Stimulated activated CD4-positive, alpha-beta T cell treated with anti-CD3 and anti-CD28 coated beads, TNF-alpha, amount 100 ng/mL, for 48 hours (primary cell): Measurements from ENCODE around the gene RREB1.

ENCODE experiments used
- DNase-seq, 3 donors: peaks; one replicate each; pipeline ENCODE4 v3.0.0-alpha.2; 2020; ENCODE audit warnings: low read depth in 3 of 3

Gene RREB1

DNA sequence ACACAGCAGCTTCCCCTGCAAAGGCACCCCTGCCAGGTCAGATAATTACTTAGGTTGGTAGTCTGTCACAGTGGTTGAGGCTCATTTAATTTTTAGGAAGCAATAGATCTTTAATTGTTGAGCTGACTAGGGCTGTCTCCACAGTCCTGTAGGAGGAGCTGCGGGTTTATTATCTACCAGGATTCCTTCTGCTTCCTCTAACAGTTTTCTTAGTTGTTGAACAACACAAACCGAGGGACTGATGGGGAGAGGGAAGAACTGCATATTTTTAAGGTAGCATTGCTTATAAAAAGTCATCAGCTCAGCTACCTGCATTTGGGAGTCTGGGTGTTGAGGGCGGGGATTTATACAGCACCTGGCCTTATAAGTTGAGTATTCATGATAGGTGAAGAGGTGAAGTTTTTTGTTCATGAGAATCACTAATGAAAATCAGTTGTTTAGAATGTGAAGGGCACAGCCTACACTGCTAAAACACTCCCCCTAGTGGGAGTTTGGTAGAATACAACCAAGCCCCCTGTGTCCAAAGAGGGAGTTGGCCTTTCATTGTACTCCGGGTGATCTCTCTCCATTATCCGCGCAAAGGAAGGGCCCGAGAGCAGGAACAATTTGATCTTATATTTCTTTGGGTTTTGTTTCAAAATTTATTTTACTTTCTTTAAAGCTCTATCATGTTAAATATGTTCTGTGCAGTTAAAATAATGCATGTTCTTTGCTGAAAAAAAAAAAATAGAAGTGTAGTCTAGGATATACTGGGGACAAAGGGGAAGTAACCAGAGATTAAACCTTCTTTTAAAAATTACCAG lies 135.6 kb downstream of the RREB1 start:
- DNase-seq = peak in 2 of 3 donors; percentile 14 to 20

GRCh38 chr6:7245668-7246393 lies 138.1 kb downstream of the RREB1 start:
- no peak for DNase-seq

DNA sequence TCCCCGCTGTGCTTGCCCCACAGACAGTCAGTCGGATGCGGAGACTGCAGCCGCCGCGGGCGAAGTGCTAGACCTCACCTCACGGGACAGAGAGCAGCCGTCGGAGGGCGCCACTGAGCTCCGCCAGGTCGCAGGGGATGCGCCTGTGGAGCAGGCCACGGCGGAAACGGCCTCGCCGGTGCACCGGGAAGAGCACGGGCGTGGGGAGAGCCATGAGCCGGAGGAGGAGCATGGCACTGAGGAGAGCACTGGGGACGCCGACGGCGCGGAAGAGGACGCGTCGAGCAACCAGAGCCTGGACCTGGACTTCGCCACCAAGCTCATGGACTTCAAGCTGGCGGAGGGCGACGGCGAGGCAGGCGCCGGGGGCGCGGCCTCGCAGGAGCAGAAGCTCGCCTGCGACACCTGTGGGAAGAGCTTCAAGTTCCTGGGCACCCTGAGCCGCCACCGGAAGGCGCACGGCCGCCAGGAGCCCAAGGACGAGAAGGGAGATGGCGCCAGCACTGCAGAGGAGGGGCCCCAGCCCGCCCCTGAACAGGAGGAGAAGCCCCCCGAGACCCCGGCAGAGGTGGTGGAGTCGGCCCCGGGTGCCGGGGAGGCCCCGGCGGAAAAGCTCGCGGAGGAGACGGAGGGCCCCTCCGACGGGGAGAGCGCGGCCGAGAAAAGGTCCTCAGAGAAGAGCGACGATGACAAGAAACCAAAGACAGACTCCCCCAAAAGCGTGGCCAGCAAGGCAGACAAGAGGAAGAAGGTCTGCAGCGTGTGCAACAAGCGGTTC lies 138.8 kb downstream of the RREB1 start:
- no peak for DNase-seq

- DNase-seq = no peak
Measured at GRCh38 chr6:7247179-7247456, 139.4 kb downstream of the RREB1 start.

GRCh38 chr6:7247828-7248227 lies 140.1 kb downstream of the RREB1 start:
- DNase-seq = no peak

GRCh38 chr6:7249391-7249790 lies 141.6 kb downstream of the RREB1 start:
- DNase-seq = no peak

DNA sequence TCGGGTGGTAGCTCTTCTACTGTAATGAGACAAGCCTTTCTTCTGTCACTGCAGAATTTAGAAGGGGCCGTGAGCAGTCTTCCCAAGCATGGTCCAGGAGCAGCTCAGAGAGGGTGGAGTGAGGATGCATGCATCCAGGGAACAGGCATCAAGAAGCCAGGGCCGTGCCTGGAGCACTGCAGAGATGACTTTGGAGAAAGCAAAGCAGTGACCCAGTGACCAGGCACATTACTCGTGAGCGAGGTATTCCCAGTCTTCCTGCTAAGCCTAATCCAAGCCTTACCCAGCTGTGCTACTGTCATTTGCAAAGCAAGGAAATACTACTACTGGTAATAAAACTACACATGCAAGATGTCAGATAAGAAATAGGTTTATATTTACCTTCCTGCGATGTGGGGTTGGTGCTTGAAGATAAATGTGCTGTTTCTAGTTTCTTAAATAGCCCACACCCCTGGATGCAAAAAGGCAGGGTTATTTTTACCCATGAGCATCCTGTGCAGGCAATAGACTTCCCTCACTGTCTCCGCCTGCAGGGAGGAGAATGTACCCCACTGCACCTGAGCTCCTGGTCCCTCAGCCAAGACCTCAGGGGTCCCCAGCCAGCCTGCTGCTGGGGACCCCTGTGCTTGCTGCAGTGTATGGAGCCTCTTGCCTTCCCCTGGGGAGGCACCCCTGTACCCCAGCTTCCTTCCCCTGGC lies 142.3 kb downstream of the RREB1 start:
- no peak for DNase-seq

- no peak for DNase-seq
Measured at GRCh38 chr6:7250812-7251211, 143.1 kb downstream of the RREB1 start.

- DNase-seq = no peak
Measured at GRCh38 chr6:7251646-7252260, 144.0 kb downstream of the RREB1 start.

- DNase-seq = no peak
Measured at GRCh38 chr6:7252390-7252789, 144.6 kb downstream of the RREB1 start.

GRCh38 chr6:7254980-7255835 lies 147.4 kb downstream of the RREB1 start:
- DNase-seq = no peak

DNA sequence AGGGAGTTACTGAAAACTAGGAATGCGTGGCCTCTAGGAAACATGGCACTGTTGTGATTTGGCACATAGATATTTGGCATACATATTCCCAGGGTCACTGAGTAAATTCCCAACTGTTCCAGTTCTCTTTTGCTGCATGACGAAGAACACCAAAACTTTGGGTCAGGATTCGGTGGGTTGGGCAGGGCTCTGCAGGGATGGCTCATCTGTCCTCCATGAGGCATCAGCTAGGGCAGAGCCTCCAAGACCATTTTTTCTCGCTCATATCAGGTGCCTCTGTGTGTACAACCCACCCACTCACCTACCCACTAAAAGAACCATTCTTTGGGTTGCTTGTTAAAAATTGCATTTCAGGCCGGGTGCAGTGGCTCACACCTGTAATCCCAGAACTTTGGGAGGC lies 148.2 kb downstream of the RREB1 start:
- DNase-seq = no peak

GRCh38 chr6:7256785-7257184 lies 149.0 kb downstream of the RREB1 start:
- no peak for DNase-seq

- no peak for DNase-seq
Measured at GRCh38 chr6:7257521-7258230, 149.9 kb downstream of the RREB1 start.

DNA sequence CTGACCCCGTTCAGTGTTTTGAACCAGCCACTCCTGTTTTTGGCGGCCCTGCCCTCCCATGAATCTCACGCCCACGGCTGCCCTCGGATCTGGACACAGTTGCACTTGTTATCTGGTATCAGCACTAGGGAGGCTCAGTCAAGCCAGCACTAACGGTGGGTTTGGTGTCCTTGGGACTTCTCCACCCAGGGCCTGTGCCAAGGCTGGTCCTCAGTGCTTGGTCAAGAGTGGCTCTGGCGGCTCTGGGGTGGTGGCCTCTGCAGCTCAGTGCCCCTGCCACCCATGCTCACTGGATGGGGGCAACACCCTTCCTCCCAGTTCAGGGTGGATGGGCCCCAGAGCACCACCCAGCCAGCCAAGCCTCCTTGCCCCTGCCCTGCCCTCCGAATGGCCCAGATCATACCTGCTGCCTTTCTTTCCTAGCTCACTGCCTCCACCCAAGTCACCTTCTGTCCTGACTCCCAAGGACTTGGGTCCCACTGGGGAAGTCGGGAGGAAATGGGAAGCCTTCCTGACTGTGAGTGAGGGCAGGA lies 150.5 kb downstream of the RREB1 start:
- no peak for DNase-seq

GRCh38 chr6:7260291-7261031 lies 152.7 kb downstream of the RREB1 start:
- DNase-seq = no peak

GRCh38 chr6:7261032-7261841 lies 153.5 kb downstream of the RREB1 start:
- peak; percentile 16 to 36 (median 28) for DNase-seq

GRCh38 chr6:7261852-7262461 lies 154.2 kb downstream of the RREB1 start:
- DNase-seq = no peak
